Measurements from ENCODE around the gene HPGD.

DNA sequence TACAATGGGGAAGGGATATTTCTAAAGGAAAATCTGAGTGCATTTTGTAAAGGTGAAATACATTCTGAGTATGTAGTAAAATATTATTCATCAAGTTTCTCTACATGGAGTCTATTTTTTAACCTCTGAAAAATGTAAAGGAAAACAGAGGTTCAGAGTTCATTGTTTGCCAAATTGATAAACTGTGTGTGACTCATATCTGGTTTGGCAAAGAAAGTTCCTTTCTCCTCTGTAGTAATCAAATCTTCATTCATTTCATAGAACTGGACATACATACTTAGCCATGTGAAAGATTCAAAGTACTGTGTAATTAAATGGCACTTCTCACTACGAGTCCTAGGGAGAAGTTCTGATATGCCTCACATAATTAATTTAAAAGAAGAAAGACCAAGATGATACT, 61.6 kb downstream of the HPGD start:
- TF ChIP-seq, protein P1, sequence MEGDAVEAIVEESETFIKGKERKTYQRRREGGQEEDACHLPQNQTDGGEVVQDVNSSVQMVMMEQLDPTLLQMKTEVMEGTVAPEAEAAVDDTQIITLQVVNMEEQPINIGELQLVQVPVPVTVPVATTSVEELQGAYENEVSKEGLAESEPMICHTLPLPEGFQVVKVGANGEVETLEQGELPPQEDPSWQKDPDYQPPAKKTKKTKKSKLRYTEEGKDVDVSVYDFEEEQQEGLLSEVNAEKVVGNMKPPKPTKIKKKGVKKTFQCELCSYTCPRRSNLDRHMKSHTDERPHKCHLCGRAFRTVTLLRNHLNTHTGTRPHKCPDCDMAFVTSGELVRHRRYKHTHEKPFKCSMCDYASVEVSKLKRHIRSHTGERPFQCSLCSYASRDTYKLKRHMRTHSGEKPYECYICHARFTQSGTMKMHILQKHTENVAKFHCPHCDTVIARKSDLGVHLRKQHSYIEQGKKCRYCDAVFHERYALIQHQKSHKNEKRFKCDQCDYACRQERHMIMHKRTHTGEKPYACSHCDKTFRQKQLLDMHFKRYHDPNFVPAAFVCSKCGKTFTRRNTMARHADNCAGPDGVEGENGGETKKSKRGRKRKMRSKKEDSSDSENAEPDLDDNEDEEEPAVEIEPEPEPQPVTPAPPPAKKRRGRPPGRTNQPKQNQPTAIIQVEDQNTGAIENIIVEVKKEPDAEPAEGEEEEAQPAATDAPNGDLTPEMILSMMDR (conservative IDR thresholded peaks at IDR 0.05; ENCODE audit: low read length), result no peak
- no peak for TF ChIP-seq EZH2phosphoT487 (IDR thresholded peaks at IDR 0.05; ENCODE audit: borderline replicate concordance, low read depth, low read length)
